Brain microvascular endothelial cell (primary cell): ENCODE measurements around the gene TUBB3.
"Not testable (repeated sequence)": the region's sequence is repeated elsewhere in the genome, so short reads cannot be mapped to it uniquely, and the experiment has no call there.

Experiments used
- DNase-seq: peaks from one replicate; pipeline ENCODE4 v3.0.0-alpha.2; 2020
- H3K27ac ChIP-seq: fragments of 250-450 bp; sonication (Bioruptor Pico); 2 replicates; pipeline ENCODE4 v1.5.1; 2020; ENCODE audit warnings: mild to moderate bottlenecking, moderate library complexity
- H3K27me3 ChIP-seq: fragments of 250-450 bp; sonication (Bioruptor Pico); replicated peaks from 2 replicates; pipeline ENCODE4 v1.5.1; 2020; ENCODE audit warnings: mild to moderate bottlenecking
- H3K36me3 ChIP-seq: fragments of 250-450 bp; sonication (Bioruptor Pico); replicated peaks from 2 replicates; pipeline ENCODE4 v1.5.1; 2020; ENCODE audit warnings: mild to moderate bottlenecking
- H3K4me3 ChIP-seq: 2 replicates; pipeline ENCODE4 v1.5.1; 2011; ENCODE audit warnings: low read depth, mild to moderate bottlenecking, control low read depth, low read length, moderate library complexity
- in situ Hi-C: cut with HindIII; loops from 2 replicates; pipeline ENCODE4 v1.10.0; 2017; ENCODE audit warnings: low sequenced_read_pairs, low pct_ligation_motif_present
- TF ChIP-seq, protein P1 (sequence below): IDR thresholded peaks from 2 replicates; pipeline ENCODE4 v1.5.1; 2011; ENCODE audit warnings: low read depth, mild to moderate bottlenecking, moderate library complexity, low read length, control low read depth, inconsistent platforms; ENCODE audit errors: missing control alignments

TUBB3 gene

DNA sequence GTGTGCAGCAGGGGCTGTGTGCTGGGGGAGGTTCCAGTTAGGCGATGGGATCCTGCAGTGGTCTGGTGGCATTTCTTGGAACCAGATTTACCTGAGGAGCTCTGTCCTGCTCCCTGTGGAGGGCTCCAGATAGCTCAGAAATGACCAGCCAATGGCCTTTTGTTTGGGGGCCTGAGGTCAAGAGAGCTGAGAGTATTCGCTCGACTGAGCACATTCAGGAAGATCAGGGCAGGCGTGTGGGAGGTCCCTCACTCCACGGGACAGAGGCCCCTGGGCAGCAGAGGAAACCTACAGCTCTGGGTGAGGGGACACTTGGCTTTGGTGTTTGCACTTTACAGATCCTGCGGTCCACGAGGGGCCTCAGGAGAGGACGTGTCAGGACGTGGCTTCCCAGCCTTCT lies 43.6 kb downstream of the TUBB3 start:
- no peak overlapping the region for H3K4me3 ChIP-seq
- in situ Hi-C loops = no loop called here
- TF ChIP-seq, protein P1, sequence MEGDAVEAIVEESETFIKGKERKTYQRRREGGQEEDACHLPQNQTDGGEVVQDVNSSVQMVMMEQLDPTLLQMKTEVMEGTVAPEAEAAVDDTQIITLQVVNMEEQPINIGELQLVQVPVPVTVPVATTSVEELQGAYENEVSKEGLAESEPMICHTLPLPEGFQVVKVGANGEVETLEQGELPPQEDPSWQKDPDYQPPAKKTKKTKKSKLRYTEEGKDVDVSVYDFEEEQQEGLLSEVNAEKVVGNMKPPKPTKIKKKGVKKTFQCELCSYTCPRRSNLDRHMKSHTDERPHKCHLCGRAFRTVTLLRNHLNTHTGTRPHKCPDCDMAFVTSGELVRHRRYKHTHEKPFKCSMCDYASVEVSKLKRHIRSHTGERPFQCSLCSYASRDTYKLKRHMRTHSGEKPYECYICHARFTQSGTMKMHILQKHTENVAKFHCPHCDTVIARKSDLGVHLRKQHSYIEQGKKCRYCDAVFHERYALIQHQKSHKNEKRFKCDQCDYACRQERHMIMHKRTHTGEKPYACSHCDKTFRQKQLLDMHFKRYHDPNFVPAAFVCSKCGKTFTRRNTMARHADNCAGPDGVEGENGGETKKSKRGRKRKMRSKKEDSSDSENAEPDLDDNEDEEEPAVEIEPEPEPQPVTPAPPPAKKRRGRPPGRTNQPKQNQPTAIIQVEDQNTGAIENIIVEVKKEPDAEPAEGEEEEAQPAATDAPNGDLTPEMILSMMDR = no peak
- H3K27ac ChIP-seq = no peak overlapping the region
- DNase-seq = no peak
- no peaks in the 10 kb centered on the region for H3K36me3 ChIP-seq
- H3K27me3 ChIP-seq = no peaks in the 10 kb centered on the region

DNA sequence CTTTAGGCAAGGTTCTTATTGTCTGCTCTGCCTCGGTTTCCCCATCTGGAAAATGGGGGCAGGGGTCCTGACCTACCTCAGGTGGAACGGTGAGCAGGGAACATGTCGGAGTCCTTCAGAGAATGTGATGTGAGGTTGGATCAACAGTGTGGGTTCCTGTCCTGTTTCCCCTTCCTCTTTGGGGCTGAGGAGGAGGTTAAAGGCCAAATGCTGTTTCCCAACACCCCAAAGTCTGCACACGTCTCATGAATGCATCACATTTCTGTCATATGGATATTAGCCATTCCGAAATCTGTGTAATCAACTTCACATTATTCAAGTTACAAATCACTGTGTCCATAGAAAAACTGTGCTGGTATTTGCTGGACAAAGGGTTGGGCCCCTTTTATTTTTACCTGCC lies 44.3 kb downstream of the TUBB3 start:
- H3K27ac ChIP-seq, H3K4me3 ChIP-seq, H3K36me3 ChIP-seq, H3K27me3 ChIP-seq, in situ Hi-C loops, DNase-seq: not testable (repeated sequence)

DNA sequence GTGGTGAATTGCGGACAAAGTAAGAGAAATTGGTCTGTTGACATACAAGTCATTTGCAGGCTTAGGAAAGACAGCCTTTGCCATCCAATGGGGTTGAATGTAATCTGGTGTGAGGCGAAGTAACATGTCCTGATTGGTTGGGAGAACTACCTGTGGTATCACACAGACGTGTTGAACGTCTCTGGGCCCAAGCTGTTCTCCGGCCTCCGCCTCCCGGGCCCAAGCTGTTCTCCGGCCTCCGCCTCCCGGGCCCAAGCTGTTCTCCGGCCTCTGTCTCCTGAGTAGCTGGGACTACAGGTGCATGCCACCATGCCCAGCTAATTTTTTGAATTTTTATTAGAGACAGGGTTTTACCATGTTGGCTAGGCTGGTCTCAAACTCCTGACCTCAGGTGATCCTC lies 44.9 kb downstream of the TUBB3 start:
- H3K36me3 ChIP-seq, DNase-seq, in situ Hi-C loops, H3K4me3 ChIP-seq, H3K27ac ChIP-seq, H3K27me3 ChIP-seq: not testable (repeated sequence)

DNA sequence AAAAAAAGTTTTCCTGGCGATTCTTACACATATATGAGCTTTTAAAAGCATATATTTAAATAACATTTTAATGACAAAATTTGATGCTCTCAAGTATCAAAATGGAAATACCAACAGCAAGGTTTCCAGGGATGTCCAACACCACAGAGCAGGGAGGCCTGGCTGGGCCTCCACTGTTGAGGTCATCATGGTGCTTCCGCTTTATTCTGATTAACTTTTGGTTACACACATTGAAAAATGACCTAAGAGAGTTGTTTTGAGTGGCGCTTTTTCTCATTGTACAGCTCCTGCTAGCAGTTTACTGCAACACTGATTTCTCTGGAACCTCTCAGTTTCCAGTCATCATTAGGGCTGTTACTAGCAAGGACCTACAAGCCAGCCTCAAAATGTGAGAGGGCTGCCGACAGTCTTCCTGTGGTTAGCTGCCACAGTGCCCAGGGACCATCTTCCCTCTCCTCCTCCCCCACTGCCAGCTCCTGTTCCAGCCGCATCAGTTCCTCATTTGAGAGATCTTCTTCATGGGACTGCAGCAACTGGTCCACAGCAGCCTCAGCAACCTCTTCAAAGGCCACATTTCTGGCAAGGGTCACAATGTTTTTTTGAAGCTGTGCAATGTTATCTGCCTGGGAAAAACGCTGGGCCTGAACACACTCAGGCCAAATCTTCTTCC lies 46.7 kb downstream of the TUBB3 start:
- in situ Hi-C loops = no loop called here
- Histone ChIP-seq H3K4me3 (no peak overlapping the region), H3K27ac (no peak overlapping the region), H3K36me3 (no peaks in the 10 kb centered on the region), H3K27me3 (no peaks in the 10 kb centered on the region)
- no peak for DNase-seq
- TF ChIP-seq, protein P1 = no peak

DNA sequence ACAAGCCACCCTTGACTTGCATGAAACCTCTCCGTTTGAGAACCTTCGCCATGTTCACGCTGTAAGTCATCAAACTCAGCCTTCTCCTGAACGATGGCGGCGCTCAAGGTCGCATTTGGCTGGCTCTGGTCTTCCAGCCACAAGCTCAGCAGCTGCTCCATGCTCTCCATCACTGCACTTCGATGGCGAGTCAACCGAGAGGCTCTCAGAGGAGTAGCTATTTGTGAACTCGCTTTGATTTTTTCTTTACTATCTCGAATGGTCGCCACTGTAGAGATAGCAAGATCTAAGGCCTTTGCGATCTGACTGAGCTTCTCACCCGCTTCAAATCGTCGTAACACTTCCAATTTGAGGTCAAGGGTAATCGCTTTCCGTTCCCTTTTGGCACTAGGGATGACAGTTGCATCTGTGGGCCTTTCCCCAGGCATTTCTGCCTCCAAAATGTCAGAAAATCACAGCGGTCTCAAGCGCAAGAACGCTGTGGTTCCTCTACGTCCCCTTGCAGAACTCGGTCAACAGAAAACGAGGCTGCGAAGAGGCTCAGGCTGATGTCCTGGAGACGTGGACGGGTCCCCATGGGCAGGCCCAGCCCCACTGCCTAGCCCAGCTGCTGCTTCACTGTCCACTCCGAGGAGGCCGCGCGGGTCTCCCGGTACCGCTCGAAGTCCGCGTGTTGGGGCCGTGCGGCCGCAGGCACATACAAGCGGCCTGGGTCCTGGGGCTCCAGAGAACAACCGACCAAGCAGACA lies 48.5 kb downstream of the TUBB3 start:
- Histone ChIP-seq H3K27ac (peak overlapping the region; percentile 89), H3K27me3 (no peaks in the 10 kb centered on the region), H3K4me3 (peak overlapping the region; percentile 95), H3K36me3 (no peaks in the 10 kb centered on the region)
- DNase-seq = no peak
- in situ Hi-C loops = no loop called here
- TF ChIP-seq, protein P1 = no peak

DNA sequence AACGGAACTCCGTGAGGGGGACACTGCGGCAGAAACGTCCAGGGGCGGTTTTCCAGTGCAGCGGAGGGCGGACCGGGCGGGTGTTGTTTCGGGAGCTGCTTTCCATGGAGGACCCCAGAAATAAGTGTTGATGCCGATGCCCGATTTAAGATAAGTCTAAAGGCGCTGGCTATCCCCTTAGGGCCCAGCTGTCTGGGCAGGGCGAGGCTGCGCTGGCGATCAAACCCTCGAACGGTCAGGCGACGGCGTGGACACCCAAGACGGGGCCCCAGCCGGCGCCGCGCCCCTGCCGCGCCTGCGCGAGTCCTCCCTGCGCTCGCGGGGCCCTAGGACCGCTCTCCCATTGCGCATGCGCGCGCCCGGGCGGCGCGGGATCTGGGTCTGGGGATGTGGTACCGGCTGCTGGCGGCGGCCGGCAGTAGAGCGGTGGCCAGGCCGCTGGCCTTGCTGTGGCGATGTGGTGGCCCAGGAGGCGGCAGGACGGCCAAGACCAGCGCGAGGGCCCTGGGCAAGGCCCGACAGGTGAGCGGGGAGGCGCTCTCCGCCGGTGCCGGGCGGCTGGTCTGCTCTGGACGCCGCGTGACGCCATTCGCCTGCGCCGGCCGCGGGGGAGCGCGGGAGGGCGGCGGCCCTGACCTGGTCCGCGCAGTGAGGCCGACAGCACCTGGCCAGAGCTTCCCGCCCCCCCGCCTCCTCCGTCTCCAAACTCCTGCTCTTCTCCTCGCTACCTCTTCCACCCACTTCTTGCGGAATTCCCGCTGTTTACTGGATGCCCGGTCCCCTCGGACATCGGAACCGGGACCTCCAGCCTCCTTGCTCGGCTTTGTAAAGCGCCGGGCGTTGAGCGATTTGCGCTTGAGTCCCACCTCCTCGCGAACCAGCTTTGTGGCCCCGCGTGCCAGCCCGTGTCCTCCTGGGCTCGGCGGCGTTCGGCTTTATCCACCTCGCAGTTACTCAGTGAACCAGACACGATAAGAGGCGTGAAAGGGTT lies 49.4 kb downstream of the TUBB3 start:
- Histone ChIP-seq H3K4me3 (peak overlapping the region; percentile 95), H3K27me3 (no peaks in the 10 kb centered on the region), H3K36me3 (no peaks in the 10 kb centered on the region), H3K27ac (peak overlapping the region; percentile 89)
- in situ Hi-C loops = no loop called here
- peak; percentile 73 for DNase-seq
- TF ChIP-seq, protein P1 = no peak
